CD14-positive monocyte (primary cell): ENCODE data around the gene NOB1. TPM values are rescaled to one million over a fixed set of nuclear protein-coding genes. Genes with fewer than 3 reads are reported as not detected.
A peak's percentile ranks its signal among the peaks of the same experiment; 100 is the strongest.
"Not testable (repeated sequence)": the region's sequence is repeated elsewhere in the genome, so short reads cannot be mapped to it uniquely, and the experiment has no call there.

Experiments used
- DNase-seq, 3 donors: peaks; one replicate each; pipeline ENCODE4 v3.0.0-alpha.2; 2011 to 2022
- H2AFZ ChIP-seq: 2 replicates; pipeline ENCODE4 v1.6.0; 2012; ENCODE audit warnings: mild to moderate bottlenecking, low read depth, low read length, inconsistent platforms; ENCODE audit not compliant: insufficient read depth, poor library complexity, severe bottlenecking
- H3K27ac ChIP-seq, 2 donors: 1 replicate in 1 of 2; 2 replicates in 1 of 2; pipeline ENCODE4 v1.5.1; 2012 to 2013; ENCODE audit warnings: low read length in 2 of 2, control low read depth in 1 of 2, inconsistent platforms in 1 of 2, low read depth in 1 of 2, mild to moderate bottlenecking in 1 of 2
- H3K27me3 ChIP-seq, 2 donors: one replicate each; pipeline versions ENCODE4 v1.6.0 to v1.6.1; 2011 to 2013; ENCODE audit warnings: low read length in 2 of 2; ENCODE audit not compliant: control insufficient read depth in 2 of 2, insufficient read depth in 2 of 2
- H3K36me3 ChIP-seq, 2 donors: replicated peaks in 1 of 2; 1 replicate in 1 of 2; 2 replicates in 1 of 2; pipeline versions ENCODE4 v1.5.1 to v1.6.1; 2012 to 2013; ENCODE audit warnings: low read length in 2 of 2, control low read depth in 1 of 2, inconsistent platforms in 1 of 2, mild to moderate bottlenecking in 1 of 2; ENCODE audit not compliant: insufficient read depth in 2 of 2, control insufficient read depth in 1 of 2
- H3K4me1 ChIP-seq, 2 donors: 1 replicate in 1 of 2; 2 replicates in 1 of 2; pipeline versions ENCODE4 v1.5.1 to v1.6.1; 2012 to 2013; ENCODE audit warnings: low read length in 2 of 2, control low read depth in 1 of 2, inconsistent platforms in 1 of 2, mild to moderate bottlenecking in 1 of 2, moderate library complexity in 1 of 2; ENCODE audit not compliant: insufficient read depth in 2 of 2, control insufficient read depth in 1 of 2
- H3K4me2 ChIP-seq: replicated peaks from 2 replicates; pipeline ENCODE3; 2012; ENCODE audit warnings: low read length, moderate library complexity, mild to moderate bottlenecking; ENCODE audit not compliant: poor library complexity, severe bottlenecking; ENCODE audit errors: extremely low read depth
- H3K4me3 ChIP-seq, 3 experiments: fragments of 200-600 bp in 1 of 3; sonication (generic) in 1 of 3; replicated peaks in 1 of 3; 1 replicate in 2 of 3; 2 replicates in 1 of 3; pipeline ENCODE4 v1.5.1; 2011 to 2013; ENCODE audit warnings: low read length in 3 of 3, mild to moderate bottlenecking in 3 of 3, control low read depth in 2 of 3, low read depth in 2 of 3, inconsistent platforms in 1 of 3, moderate library complexity in 1 of 3
- H3K79me2 ChIP-seq: 2 replicates; pipeline ENCODE4 v1.6.0; 2012; ENCODE audit warnings: mild to moderate bottlenecking, control low read depth, inconsistent platforms, low read length, moderate library complexity; ENCODE audit not compliant: insufficient read depth
- H3K9ac ChIP-seq: 2 replicates; pipeline ENCODE4 v1.6.0; 2017; ENCODE audit warnings: low read length, mild to moderate bottlenecking; ENCODE audit not compliant: insufficient read depth, poor library complexity, severe bottlenecking
- H3K9me3 ChIP-seq, 2 donors: replicated peaks in 1 of 2; 1 replicate in 1 of 2; 2 replicates in 1 of 2; pipeline versions ENCODE4 v1.5.1 to v1.6.1; 2012 to 2013; ENCODE audit warnings: low read length in 2 of 2, control low read depth in 1 of 2; ENCODE audit not compliant: control insufficient read depth in 1 of 2, insufficient read depth in 1 of 2
- H4K20me1 ChIP-seq: 2 replicates; pipeline ENCODE4 v1.6.0; 2012; ENCODE audit warnings: mild to moderate bottlenecking, low read length, control low read depth, moderate library complexity; ENCODE audit not compliant: insufficient read depth
- H3K27ac Mint-ChIP-seq, 7 donors: one replicate each; pipeline ENCODE4 v1.8.0; 2020; ENCODE audit warnings: mild to moderate bottlenecking in 7 of 7, mixed read lengths in 7 of 7, moderate library complexity in 6 of 7, inconsistent platforms in 2 of 7
- H3K27me3 Mint-ChIP-seq, 3 donors: one replicate each; pipeline ENCODE4 v1.8.0; 2021 to 2022; ENCODE audit warnings: low read depth in 3 of 3, mild to moderate bottlenecking in 3 of 3, mixed read lengths in 3 of 3, moderate library complexity in 3 of 3, inconsistent platforms in 1 of 3
- H3K36me3 Mint-ChIP-seq, 2 donors: one replicate each; pipeline ENCODE4 v1.8.0; 2020; ENCODE audit warnings: mixed read lengths in 2 of 2, inconsistent platforms in 1 of 2, mild to moderate bottlenecking in 1 of 2
- H3K4me1 Mint-ChIP-seq: one replicate; pipeline ENCODE4 v1.8.0; 2020; ENCODE audit warnings: mild to moderate bottlenecking, mixed read lengths
- H3K4me3 Mint-ChIP-seq, 2 donors: one replicate each; pipeline ENCODE4 v1.8.0; 2020; ENCODE audit warnings: mild to moderate bottlenecking in 2 of 2, mixed read lengths in 2 of 2, moderate library complexity in 1 of 2
- H3K9me3 Mint-ChIP-seq, 7 donors: one replicate each; pipeline ENCODE4 v1.8.0; 2020 to 2022; ENCODE audit warnings: mixed read lengths in 7 of 7, mild to moderate bottlenecking in 6 of 7, moderate library complexity in 6 of 7, inconsistent platforms in 2 of 7
- WGBS: methylation state at CpG from one replicate; pipeline ENCODE4 v1.1.5; 2013; ENCODE audit warnings: missing lambda C conversion rate; ENCODE audit not compliant: insufficient coverage; 5-methylcytosine and 5-hydroxymethylcytosine counted together
- intact Hi-C, 2 donors: fragments of 100-400 bp; cut with micrococcal nuclease; formaldehyde crosslinking; loops; one replicate each; pipeline versions ENCODE4 v1.15.0 to v1.15.1; 2023
- polyA plus RNA-seq, 3 donors: library from polyadenylated mRNA; depleted of rRNA in 1 of 3; unstranded in 2 of 3; stranded (reverse) in 1 of 3; fragments of 300-500 nt in 2 of 3; fragments of >200 nt in 1 of 3; fragmentation: Illumina TruSeq in 2 of 3; gene quantifications; 1 replicate in 2 of 3; 2 replicates in 1 of 3; pipeline ENCODE4 v1.2.3, GENCODE V29; 2012 to 2021
- TF ChIP-seq, protein P1 (sequence below): fragments of 200-600 bp; IDR thresholded peaks from one replicate; pipeline ENCODE4 v1.8.0; 2022; ENCODE audit warnings: antibody characterized with exemption, mild to moderate bottlenecking

The NOB1 gene
- polyA plus RNA-seq, 3 donors, result 15.7 to 27.5 (median 18.0) TPM

DNA sequence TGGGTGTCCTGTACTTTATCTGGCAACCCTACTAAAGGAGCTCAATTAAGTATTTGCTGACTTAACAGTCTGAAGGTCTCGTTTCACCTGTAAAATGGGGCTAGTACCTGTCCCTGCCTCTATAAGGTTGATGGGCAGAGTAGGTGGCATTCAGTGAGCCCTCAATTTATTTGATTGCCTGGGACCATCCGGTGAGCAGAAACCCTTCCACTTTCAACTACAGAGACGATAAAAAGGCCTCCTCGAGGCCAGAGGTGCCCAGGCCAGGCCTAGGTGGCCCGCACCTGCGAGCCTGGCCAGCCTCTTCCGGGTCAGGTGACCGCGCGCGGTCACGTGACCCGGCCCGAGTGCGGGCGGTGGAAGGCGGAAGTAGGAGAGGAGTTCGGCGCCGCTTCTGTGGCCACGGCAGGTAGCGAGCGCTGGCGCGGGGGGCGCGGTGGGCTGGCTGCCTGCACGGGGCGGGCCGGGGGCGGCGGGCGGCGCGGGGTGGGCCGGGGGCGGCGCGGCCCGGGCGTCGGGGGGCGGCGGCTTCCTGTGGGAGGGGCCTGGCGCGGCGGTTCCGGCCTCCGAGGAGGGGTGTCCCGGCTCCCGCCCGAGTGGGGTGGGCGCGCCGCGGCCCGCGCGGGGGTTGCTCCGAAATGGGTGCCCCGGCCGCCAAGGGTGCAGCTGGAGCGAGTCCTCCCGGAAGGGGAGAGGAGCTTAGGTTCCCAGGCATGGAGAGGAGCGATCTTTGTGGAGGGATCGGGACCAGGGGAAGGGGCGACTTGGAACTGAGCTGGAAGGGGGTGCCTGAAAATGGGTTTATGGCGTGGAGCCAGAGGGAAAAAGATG, 7.5 kb upstream of the NOB1 start, which contains the start of gene WWP2:
Gene WWP2, plus strand, starts transcription at position 350 of the 831 bp plus-strand sequence. CDS start 24,679 bp downstream, outside the sequence.
- Histone ChIP-seq H3K4me2 (peak within 1 kb of the TSS; percentile 92), H3K27me3 (no peaks in the 10 kb centered on the region), H3K27ac (peak within 1 kb of the TSS; percentile 89 to 98), H3K9me3 (no peaks in the 10 kb centered on the region), H3K9ac (peak within 1 kb of the TSS; percentile 98), H3K4me3 (peak within 1 kb of the TSS; percentile 92 to 98 (median 93)), H4K20me1 (peaks cover 40% of the 10 kb centered on the region), H3K36me3 (no peaks in the 10 kb centered on the region), H3K4me1 (peaks cover 13 to 20% of the 10 kb centered on the region in 2 donors), H3K79me2 (peaks cover 56% of the 10 kb centered on the region), H2AFZ (peak within 1 kb of the TSS; percentile 94)
- Mint-ChIP-seq H3K9me3 (no peaks in the 10 kb centered on the region), H3K36me3 (peaks cover 11 to 14% of the 10 kb centered on the region in 2 donors), H3K27ac (peak within 1 kb of the TSS; percentile 90 to 97 (median 94)), H3K4me1 (peaks cover 20% of the 10 kb centered on the region), H3K27me3 (peaks cover 1 to 5% (median 3%) of the 10 kb centered on the region in 3 donors), H3K4me3 (peak within 1 kb of the TSS; percentile 94 to 98)
- DNase-seq, result peak; percentile 75 to 79 (median 78)
- under 1% methylated on average over 59 of the region's 68 CpGs for WGBS
- TF ChIP-seq, protein P1, sequence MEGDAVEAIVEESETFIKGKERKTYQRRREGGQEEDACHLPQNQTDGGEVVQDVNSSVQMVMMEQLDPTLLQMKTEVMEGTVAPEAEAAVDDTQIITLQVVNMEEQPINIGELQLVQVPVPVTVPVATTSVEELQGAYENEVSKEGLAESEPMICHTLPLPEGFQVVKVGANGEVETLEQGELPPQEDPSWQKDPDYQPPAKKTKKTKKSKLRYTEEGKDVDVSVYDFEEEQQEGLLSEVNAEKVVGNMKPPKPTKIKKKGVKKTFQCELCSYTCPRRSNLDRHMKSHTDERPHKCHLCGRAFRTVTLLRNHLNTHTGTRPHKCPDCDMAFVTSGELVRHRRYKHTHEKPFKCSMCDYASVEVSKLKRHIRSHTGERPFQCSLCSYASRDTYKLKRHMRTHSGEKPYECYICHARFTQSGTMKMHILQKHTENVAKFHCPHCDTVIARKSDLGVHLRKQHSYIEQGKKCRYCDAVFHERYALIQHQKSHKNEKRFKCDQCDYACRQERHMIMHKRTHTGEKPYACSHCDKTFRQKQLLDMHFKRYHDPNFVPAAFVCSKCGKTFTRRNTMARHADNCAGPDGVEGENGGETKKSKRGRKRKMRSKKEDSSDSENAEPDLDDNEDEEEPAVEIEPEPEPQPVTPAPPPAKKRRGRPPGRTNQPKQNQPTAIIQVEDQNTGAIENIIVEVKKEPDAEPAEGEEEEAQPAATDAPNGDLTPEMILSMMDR, result no peak
- intact Hi-C loops, result no loop called here

DNA sequence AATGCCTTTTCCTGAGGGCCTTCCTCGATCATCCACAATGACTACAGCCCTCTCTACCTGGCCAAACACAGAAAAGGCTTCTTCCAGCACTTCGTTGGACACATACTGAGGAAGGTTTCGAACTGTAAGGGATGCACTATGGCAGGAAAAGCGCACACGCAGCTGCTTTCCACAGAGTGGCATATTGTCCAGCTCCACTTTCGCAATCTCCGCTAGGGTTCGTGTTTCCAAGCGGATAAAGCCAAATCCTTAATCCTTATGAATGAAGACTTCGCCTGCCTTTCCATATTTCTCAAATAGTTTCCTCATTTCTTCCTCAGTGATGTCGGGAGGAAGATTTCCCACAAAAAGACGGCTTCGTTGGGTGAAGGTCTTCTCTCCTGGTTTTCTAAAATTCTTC, 2.6 kb upstream of the NOB1 start:
- not testable (repeated sequence) for H3K4me3 ChIP-seq, H3K27me3 ChIP-seq, H3K27ac Mint-ChIP-seq, H3K27me3 Mint-ChIP-seq, H3K9me3 Mint-ChIP-seq, H3K36me3 ChIP-seq, H3K4me2 ChIP-seq, H3K9me3 ChIP-seq, DNase-seq, H2AFZ ChIP-seq, H3K36me3 Mint-ChIP-seq, H3K9ac ChIP-seq, H4K20me1 ChIP-seq, H3K4me3 Mint-ChIP-seq, H3K27ac ChIP-seq
- peaks cover 31% of the 10 kb centered on the region for H3K79me2 ChIP-seq
- intact Hi-C loops, result loop anchor here in 1 of 2 donors (10.0 kb wide), 1 partner anchor 363 kb away; no protein-coding TSS in a partner anchor
- peaks cover 16 to 21% of the 10 kb centered on the region in 2 donors for H3K4me1 ChIP-seq
- WGBS, result 85% methylated on average over 7 of the region's 13 CpGs
- H3K4me1 Mint-ChIP-seq, result peaks cover 16% of the 10 kb centered on the region
